Activated CD8-positive, alpha-beta memory T cell treated with anti-CD3 and anti-CD28 coated beads, Interleukin-2, amount 50 U/mL, for 24 hours (primary cell): ENCODE measurements around the gene HAO1.
"Not testable (repeated sequence)": the region's sequence is repeated elsewhere in the genome, so short reads cannot be mapped to it uniquely, and the experiment has no call there.

Experiments
- DNase-seq: peaks from one replicate; pipeline ENCODE4 v3.0.0-alpha.2; 2020; ENCODE audit errors: extremely low read depth

The HAO1 gene

GRCh38 chr20:7855545-7855944 is 84.7 kb downstream of the HAO1 start:
- no peak for DNase-seq

- DNase-seq = no peak
Observed at GRCh38 chr20:7853493-7853892, 86.8 kb downstream of the HAO1 start.

GRCh38 chr20:7850775-7851490 is 89.3 kb downstream of the HAO1 start:
- no peak for DNase-seq

GRCh38 chr20:7849675-7850074 is 90.6 kb downstream of the HAO1 start:
- DNase-seq = no peak

GRCh38 chr20:7848351-7848750 is 91.9 kb downstream of the HAO1 start:
- no peak for DNase-seq

GRCh38 chr20:7843613-7844012 is 96.6 kb downstream of the HAO1 start:
- DNase-seq = no peak

GRCh38 chr20:7841971-7842310 is 98.3 kb downstream of the HAO1 start:
- DNase-seq = no peak

- DNase-seq = no peak
Observed at GRCh38 chr20:7841291-7841970, 98.8 kb downstream of the HAO1 start.

- no peak for DNase-seq
Observed at GRCh38 chr20:7836076-7836475, 104.2 kb downstream of the HAO1 start.

- not testable (repeated sequence) for DNase-seq
Observed at GRCh38 chr20:7834441-7834840, 105.8 kb downstream of the HAO1 start.
